HepG2 (cell line): ENCODE results near the gene TLE2. TPM values are rescaled to one million over a fixed set of nuclear protein-coding genes. Genes with fewer than 3 reads are reported as not detected.

Experiments used
- AKAP8 ChIP-seq: sonication (generic); formaldehyde crosslinking; IDR thresholded peaks from 2 replicates; pipeline ENCODE4 v1.5.1; 2020; ENCODE audit warnings: mild to moderate bottlenecking, missing genetic modification reagents
- CHCHD3 ChIP-seq: sonication (generic); formaldehyde crosslinking; IDR thresholded peaks from 2 replicates; pipeline ENCODE4 v1.8.0; 2022; ENCODE audit warnings: mild to moderate bottlenecking, missing genetic modification reagents, moderate library complexity
- DNMT3B ChIP-seq: conservative IDR thresholded peaks from 2 replicates; pipeline ENCODE4 v1.6.1; 2016; ENCODE audit warnings: missing biosample characterization, control low read depth
- MXD1 ChIP-seq: sonication (generic); formaldehyde crosslinking; IDR thresholded peaks from 2 replicates; pipeline ENCODE4 v1.4.0; 2020; ENCODE audit warnings: mild to moderate bottlenecking, missing genetic modification reagents
- NCOA2 ChIP-seq: sonication (generic); formaldehyde crosslinking; IDR thresholded peaks from 2 replicates; pipeline ENCODE4 v1.8.0; 2022; ENCODE audit warnings: inconsistent platforms
- RFX1 ChIP-seq: fragments of 450-650 bp; IDR thresholded peaks from 2 replicates; pipeline ENCODE4 v1.6.1; 2017
- RNF219 ChIP-seq: sonication (generic); formaldehyde crosslinking; IDR thresholded peaks from 2 replicates; pipeline ENCODE4 v1.5.0; 2020; ENCODE audit warnings: mild to moderate bottlenecking, missing genetic modification reagents
- TFDP1 ChIP-seq: IDR thresholded peaks from 2 replicates; pipeline ENCODE4 v1.6.1; 2016; ENCODE audit warnings: missing compliant biosample characterization, missing genetic modification reagents, borderline replicate concordance
- ZBTB34 ChIP-seq: sonication (generic); formaldehyde crosslinking; IDR thresholded peaks from 2 replicates; pipeline ENCODE4 v1.8.0; 2022; ENCODE audit warnings: mild to moderate bottlenecking, missing genetic modification reagents
- ZNF251 ChIP-seq: sonication (generic); formaldehyde crosslinking; IDR thresholded peaks from 2 replicates; pipeline ENCODE4 v1.9.0; 2021; ENCODE audit warnings: mild to moderate bottlenecking, missing genetic modification reagents
- ZNF430 ChIP-seq: sonication (generic); formaldehyde crosslinking; IDR thresholded peaks from 2 replicates; pipeline ENCODE4 v1.9.0; 2021; ENCODE audit warnings: mild to moderate bottlenecking, missing genetic modification reagents
- ZNF574 ChIP-seq: sonication (generic); formaldehyde crosslinking; IDR thresholded peaks from 2 replicates; pipeline ENCODE4 v1.4.0; 2020; ENCODE audit warnings: missing genetic modification reagents
- ZNF710 ChIP-seq: sonication (generic); formaldehyde crosslinking; IDR thresholded peaks from 2 replicates; pipeline ENCODE4 v1.5.0; 2020; ENCODE audit warnings: mild to moderate bottlenecking, missing genetic modification reagents, borderline replicate concordance
- ZNF788 ChIP-seq: sonication (generic); formaldehyde crosslinking; IDR thresholded peaks from 2 replicates; pipeline ENCODE4 v1.5.0; 2020; ENCODE audit warnings: mild to moderate bottlenecking, missing genetic modification reagents, borderline replicate concordance
- polyA plus RNA-seq, 8 experiments: library from polyadenylated mRNA; depleted of rRNA in 3 of 8; stranded (reverse) in 7 of 8; unstranded in 1 of 8; fragments of >200 nt; fragmentation: Illumina TruSeq in 4 of 8; extraction: Trizol in 4 of 8; gene quantifications; 2 replicates each; pipeline versions ENCODE4 v1.2.1 to v1.2.3, GENCODE V29; 2011 to 2016; ENCODE audit warnings: low read depth in 4 of 8, missing spikeins in 1 of 8, mixed read lengths in 1 of 8; ENCODE audit not compliant: insufficient read depth in 1 of 8
- total RNA-seq, 5 experiments: library from RNA; depleted of rRNA; stranded (reverse); fragments of >200 nt; fragmentation: Illumina TruSeq; extraction: Trizol; gene quantifications; 2 replicates each; pipeline ENCODE4 v1.2.3, GENCODE V29; 2016; ENCODE audit warnings: low read depth in 1 of 5

TLE2 gene
- total and polyA plus RNA-seq, 2 of the 13 experiments (the other 11 are each of a cell fraction or from before 2014, with no cell fraction given): 0.07 to 0.81 TPM

- TF ChIP-seq ZBTB34 (CRISPR knock-in tag) (no peak), RNF219 (CRISPR knock-in tag) (no peak), ZNF430 (CRISPR knock-in tag) (no peak), DNMT3B (0 out of 2 replicates have a peak, but pooled peaks have one; percentile 3), CHCHD3 (CRISPR knock-in tag) (no peak), NCOA2 (CRISPR knock-in tag) (no peak), AKAP8 (CRISPR knock-in tag) (no peak), TFDP1 (CRISPR knock-in tag) (no peak; the same call in 1 of the 2 replicates), MXD1 (no peak), ZNF788 (CRISPR knock-in tag) (no peak), ZNF251 (CRISPR knock-in tag) (no peak), RFX1 (no peak), ZNF574 (CRISPR knock-in tag) (no peak), ZNF710 (CRISPR knock-in tag) (no peak)
These were observed 6.5 kb upstream of the TLE2 start (continued) for GRCh38 chr19:3035542-3036118.
